NB4 (cell line): Measurements from ENCODE around the gene AHDC1.

ENCODE experiments used
- DNase-seq: peaks from one replicate; pipeline ENCODE4 v3.0.0; 2010; ENCODE audit warnings: low read depth
- H3K4me3 ChIP-seq: one replicate; pipeline ENCODE4 v1.5.1; 2011; ENCODE audit warnings: mild to moderate bottlenecking, low read depth, low read length, moderate library complexity
- MYC ChIP-seq: IDR thresholded peaks from 2 replicates; pipeline ENCODE4 v1.6.1; 2011; ENCODE audit warnings: low read depth, low read length
- POLR2A ChIP-seq: IDR thresholded peaks from 2 replicates; pipeline ENCODE4 v1.6.1; 2011; ENCODE audit warnings: mild to moderate bottlenecking; ENCODE audit not compliant: insufficient read length; ENCODE audit errors: extremely low read depth
- TF ChIP-seq, protein P1 (sequence below): IDR thresholded peaks from 2 replicates; pipeline ENCODE4 v1.6.1; 2011; ENCODE audit warnings: low read depth, low read length
- TF ChIP-seq, protein P2 (sequence below): IDR thresholded peaks from one replicate; pipeline ENCODE4 v1.5.1; 2012; ENCODE audit warnings: low read depth, low read length

The AHDC1 gene

GRCh38 chr1:27572679-27573426 lies 31.1 kb downstream of the AHDC1 start:
- TF ChIP-seq, protein P1, sequence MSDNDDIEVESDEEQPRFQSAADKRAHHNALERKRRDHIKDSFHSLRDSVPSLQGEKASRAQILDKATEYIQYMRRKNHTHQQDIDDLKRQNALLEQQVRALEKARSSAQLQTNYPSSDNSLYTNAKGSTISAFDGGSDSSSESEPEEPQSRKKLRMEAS: no peak
- TF ChIP-seq POLR2A (no peak), MYC (no peak)
- TF ChIP-seq, protein P2, sequence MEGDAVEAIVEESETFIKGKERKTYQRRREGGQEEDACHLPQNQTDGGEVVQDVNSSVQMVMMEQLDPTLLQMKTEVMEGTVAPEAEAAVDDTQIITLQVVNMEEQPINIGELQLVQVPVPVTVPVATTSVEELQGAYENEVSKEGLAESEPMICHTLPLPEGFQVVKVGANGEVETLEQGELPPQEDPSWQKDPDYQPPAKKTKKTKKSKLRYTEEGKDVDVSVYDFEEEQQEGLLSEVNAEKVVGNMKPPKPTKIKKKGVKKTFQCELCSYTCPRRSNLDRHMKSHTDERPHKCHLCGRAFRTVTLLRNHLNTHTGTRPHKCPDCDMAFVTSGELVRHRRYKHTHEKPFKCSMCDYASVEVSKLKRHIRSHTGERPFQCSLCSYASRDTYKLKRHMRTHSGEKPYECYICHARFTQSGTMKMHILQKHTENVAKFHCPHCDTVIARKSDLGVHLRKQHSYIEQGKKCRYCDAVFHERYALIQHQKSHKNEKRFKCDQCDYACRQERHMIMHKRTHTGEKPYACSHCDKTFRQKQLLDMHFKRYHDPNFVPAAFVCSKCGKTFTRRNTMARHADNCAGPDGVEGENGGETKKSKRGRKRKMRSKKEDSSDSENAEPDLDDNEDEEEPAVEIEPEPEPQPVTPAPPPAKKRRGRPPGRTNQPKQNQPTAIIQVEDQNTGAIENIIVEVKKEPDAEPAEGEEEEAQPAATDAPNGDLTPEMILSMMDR: no peak
- DNase-seq: peak; percentile 74
- no peak overlapping the region for H3K4me3 ChIP-seq

- DNase-seq: no peak
- H3K4me3 ChIP-seq: no peak overlapping the region
- TF ChIP-seq, protein P1: no peak
- TF ChIP-seq MYC: no peak
- no peak for TF ChIP-seq POLR2A
- TF ChIP-seq, protein P2: no peak
These were observed 31.8 kb downstream of the AHDC1 start for GRCh38 chr1:27572019-27572678.

DNA sequence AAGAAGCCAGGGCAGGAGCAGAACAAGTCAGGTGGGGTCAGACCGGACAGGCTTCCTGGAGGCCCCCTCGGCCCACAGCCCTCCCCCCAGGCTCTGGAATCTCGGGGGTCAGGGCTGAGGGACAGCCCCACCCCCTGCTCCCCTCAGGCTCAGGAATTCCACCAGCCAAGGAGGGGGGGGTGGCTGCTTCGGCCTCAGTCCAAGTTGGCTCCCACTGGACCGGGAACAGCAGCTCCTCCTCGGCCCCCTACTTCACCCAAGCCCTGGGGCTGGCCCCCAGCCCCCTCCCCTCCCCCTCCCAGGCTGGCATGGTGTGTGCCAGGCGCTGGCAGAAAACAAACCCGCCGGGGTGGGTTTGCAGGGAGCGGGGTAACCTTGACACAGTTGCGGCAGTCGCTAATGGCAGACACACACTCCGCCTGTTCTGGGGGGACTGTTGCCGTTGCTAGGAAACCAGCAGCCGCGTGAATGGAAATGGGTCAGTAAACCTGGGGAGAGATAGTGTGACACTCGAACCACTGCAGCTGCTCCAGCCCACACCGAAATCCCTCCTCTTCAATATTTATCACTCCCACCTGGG lies 32.4 kb downstream of the AHDC1 start:
- DNase-seq: no peak
- TF ChIP-seq, protein P2: no peak
- TF ChIP-seq MYC (no peak), POLR2A (no peak)
- TF ChIP-seq, protein P1: no peak
- no peak overlapping the region for H3K4me3 ChIP-seq

GRCh38 chr1:27570784-27571183 lies 33.2 kb downstream of the AHDC1 start:
- no peak for DNase-seq
- no peak overlapping the region for H3K4me3 ChIP-seq

GRCh38 chr1:27570356-27570755 lies 33.6 kb downstream of the AHDC1 start:
- H3K4me3 ChIP-seq: no peak overlapping the region
- no peak for DNase-seq
- TF ChIP-seq POLR2A: no peak
- no peak for TF ChIP-seq MYC
- TF ChIP-seq, protein P2: no peak
- TF ChIP-seq, protein P1: no peak

More at GRCh38 chr1:27570784-27571183, 33.2 kb downstream of the AHDC1 start:
- TF ChIP-seq MYC (no peak), POLR2A (no peak)
- TF ChIP-seq, protein P2: no peak
- TF ChIP-seq, protein P1: no peak
